ENCODE measurements around the gene EYA2.
"Not testable (repeated sequence)": the region's sequence is repeated elsewhere in the genome, so short reads cannot be mapped to it uniquely, and the experiment has no call there.

The EYA2 gene

DNA sequence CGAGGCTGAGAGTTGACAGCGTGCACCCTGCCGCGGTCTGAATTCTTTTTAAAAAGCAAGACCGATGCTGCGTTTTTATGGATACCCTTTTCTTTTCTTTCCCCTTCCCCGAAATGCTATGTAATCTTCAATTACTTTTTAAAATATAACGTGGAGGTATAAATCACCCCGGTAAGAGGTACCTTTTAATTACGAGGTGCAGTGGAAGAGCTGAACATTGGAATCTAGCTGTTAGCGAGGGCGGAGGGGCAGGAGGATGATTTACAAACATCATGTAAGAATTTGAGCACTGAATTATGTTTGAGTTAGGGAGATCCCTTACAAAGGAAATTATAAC, 1.2 kb downstream of the EYA2 start:
- no peak for FAIRE-seq

DNA sequence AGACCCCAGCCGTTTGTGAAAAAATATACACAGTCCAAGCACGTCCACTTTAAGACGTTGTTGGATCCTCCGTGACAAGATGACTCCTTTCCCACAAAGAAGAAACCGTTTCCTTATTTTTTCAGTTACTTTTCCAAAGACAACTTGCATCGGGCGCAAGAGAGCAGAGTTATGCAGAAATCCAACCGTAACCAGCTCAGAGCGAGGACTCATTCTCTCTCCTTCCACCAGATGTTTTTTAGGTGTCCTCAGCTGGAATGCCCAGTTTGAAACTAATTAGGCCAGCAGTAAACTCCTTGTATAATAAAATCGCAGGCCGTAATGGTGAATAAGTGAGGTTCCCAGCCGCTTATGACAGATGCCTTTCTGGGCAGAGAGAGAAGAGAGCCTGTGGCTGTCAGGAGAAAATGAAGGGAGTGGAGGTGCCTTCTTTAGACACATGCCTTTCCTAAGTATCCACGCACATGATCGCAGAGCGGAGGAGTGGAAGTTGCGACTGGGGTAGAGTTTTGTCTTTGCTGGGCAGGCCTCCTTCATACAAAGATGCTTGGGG, 2.8 kb downstream of the EYA2 start:
- FAIRE-seq: no peak

- no peak for FAIRE-seq
Observed at GRCh38 chr20:46898423-46898822, 3.8 kb downstream of the EYA2 start.

GRCh38 chr20:46899621-46900020, 5.0 kb downstream of the EYA2 start:
- no peak for FAIRE-seq

- FAIRE-seq: no peak
Observed at GRCh38 chr20:46900086-46900485, 5.4 kb downstream of the EYA2 start.

GRCh38 chr20:46900826-46901225, 6.2 kb downstream of the EYA2 start:
- no peak for FAIRE-seq

GRCh38 chr20:46901638-46902037, 7.0 kb downstream of the EYA2 start:
- no peak for FAIRE-seq

DNA sequence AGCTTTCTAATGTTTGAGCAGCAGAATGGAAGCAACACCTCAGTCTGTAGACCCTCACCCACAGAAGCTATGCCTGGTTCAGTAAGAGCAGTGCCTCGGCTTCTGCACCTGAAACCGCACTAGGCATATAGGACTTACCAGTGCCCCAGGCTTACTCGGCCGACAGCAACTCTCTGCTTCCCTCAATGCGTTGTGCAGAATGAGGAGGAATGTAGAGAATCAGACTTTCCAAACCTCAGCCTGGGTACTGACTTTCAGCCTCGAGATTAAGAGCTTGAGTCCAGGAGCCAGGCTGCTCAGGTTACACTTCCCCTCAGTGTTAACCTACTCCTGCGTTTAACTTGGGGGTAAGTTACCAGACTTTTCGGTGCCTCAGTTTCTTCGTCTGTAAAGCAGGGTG, 8.6 kb downstream of the EYA2 start:
- FAIRE-seq: no peak

GRCh38 chr20:46903937-46904336, 9.3 kb downstream of the EYA2 start:
- FAIRE-seq: no peak

GRCh38 chr20:46905364-46906125, 10.9 kb downstream of the EYA2 start:
- FAIRE-seq: no peak

DNA sequence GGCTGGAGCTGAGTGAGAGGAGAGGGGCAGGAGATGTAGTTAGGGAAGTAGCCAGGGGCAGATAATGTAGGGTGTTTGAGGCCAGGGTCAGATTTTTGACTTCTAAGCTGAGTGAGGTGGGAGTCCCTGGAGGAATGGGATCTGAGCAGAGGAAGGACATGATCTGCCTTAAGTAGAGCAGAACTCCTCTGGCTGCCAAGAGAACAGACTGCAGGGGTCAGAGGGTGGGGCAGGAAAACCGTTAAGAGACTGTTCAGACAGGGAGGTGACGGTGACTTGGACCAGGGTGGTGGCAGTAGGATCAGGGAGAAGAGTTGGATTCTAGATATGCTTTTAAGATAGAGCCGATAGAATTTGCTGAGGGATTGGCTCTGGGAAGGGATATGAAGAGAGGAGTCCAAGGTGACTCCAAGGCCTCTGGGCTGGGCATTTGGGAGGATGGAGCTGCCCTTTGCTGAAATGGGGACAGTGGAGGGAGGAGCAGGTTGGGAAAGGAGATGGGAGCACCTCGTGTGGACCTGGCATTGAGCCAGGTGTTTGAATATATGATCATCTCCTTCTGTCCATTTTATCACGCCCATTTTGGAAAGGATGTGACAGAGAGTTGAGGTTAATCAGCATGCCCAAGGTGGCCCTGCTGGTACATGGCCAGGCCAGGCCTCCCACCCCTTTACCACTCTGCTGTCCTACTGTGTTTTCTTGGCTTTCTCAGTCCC, 18.8 kb downstream of the EYA2 start:
- no peak for FAIRE-seq

DNA sequence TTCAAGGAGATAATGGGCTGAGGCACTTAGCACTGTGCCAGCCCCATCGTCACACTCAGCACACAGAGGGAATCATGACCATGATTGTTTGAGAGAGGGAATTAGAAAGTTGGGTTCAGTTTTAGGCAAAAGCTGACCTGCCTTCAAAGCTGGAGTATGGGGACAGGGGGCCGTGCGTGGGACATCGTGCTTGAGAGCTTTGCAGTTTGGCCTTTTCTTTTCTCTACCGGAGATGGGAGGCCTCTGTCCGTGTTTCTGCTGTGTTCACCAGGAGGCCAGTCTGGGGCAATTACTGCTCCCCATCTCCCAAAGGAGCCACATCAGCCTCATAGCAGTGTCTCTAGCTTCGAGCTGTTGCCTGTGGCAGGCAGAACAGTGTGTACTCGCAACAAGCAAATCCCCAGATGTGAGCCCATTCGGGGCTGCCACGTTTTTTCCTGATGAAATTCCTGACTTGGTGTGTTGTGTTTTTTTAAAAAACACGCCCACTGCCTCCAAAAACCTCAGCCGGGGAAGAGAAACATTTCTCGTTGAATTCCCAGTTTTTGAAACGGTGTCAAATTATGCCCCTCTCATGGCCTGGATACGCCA, 20.2 kb downstream of the EYA2 start:
- FAIRE-seq: no peak

DNA sequence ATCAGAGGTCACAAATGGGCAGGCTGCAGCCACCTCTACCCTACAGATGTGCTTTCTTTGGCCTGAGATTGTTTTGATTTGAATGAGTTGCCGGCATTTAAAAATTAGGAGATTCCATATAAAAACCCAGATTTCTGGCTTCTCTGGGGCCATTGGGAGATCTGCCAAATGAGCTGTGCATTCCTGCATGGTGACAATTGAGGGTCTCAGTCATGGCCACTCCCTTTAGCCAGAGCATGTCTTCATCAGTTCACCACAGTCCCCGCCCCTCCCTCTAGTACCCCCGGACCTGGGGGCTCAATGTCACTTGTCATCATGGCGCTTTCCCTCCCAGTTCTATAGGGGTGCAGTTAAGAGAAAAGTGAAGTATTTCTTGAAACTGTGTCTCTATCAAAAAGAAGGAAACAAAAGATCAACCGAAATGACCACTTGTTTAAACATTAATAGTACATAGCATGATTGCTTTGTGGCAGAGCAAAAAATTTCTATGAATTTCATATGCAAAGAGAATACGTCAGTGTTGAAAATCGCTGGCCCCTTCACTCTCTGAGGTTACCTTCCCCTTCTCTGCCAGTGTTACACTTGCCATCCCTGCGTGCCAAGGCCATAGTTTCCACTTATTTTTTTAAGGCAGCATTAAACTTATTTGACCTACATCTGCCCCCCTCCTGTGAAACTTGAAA, 21.1 kb downstream of the EYA2 start:
- FAIRE-seq: no peak

- no peak for FAIRE-seq
Observed at GRCh38 chr20:46916258-46916603, 21.6 kb downstream of the EYA2 start.

DNA sequence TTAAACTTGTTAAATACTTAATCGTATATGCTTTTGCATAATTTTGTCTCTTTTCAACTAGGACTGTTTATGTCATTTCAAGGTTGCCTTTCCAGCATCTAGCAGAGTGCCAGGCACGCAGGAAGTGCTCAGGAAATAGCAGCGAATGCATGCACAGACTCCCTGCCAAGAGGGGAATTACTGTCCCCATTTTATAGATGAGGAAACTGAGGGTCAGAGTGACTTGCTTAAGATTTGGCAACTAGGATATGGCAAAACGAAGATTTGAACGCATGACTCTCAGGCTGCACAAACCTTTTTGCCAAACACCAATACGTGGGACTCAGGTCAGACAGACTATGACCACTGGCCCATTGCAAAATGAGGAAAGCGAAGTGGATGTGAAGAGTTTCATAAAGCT, 22.5 kb downstream of the EYA2 start:
- no peak for FAIRE-seq

- no peak for FAIRE-seq
Observed at GRCh38 chr20:46920114-46920513, 25.5 kb downstream of the EYA2 start.

DNA sequence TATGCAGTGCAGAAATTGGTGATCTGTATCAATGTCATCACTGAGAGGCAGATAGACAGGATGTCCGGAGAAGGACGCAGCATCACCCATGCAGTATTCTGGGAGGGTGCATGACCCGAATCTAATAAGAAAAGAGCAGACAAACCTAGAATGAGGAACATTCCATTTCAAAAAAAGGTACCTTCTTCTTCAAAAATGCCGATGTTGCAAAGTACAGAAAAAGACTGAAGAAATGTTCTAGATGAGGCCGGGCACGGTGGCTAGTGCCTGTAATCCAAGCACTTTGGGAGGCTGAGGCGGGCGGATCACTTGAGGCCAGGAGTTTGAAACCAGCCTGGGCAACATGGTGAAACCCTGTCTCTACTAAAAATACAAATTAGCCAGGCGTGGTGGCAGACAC, 28.2 kb downstream of the EYA2 start:
- not testable (repeated sequence) for FAIRE-seq

DNA sequence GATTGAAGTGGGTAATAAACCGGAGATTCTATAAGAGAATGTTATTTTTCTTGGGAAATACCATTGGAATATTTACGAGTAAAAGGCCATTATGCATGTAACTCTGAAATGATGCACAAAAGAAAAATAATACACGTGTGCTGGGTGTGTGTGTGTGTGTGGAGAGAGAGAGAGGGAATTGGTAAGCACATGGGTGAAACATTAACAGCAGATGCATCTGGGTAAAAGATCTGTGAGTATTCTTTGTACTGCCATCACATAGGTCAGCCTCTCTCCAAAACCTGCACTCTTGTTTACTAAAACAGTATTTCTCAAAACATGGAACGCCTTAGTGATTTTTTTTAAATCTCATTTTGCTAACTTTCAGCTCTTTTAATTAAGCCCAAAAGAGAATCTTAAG, 28.9 kb downstream of the EYA2 start:
- no peak for FAIRE-seq

GRCh38 chr20:46928580-46929132, 34.0 kb downstream of the EYA2 start:
- no peak for FAIRE-seq

- FAIRE-seq: no peak
Observed at GRCh38 chr20:46929902-46930301, 35.3 kb downstream of the EYA2 start.

- FAIRE-seq: no peak
Observed at GRCh38 chr20:46930640-46931339, 36.1 kb downstream of the EYA2 start.

GRCh38 chr20:46931699-46932098, 37.1 kb downstream of the EYA2 start:
- FAIRE-seq: no peak
